Cardiac muscle cell (in vitro differentiated cells and primary cell): Measurements from ENCODE around the gene COMT. TPM values are rescaled to one million over a fixed set of nuclear protein-coding genes. Genes with fewer than 3 reads are reported as not detected.

Experiments used
- DNase-seq, 2 donors: peaks; one replicate each; pipeline versions ENCODE4 v3.0.0 to v3.0.0-alpha.2; 2010 to 2017; ENCODE audit warnings: low read depth in 1 of 2, low spot score in 1 of 2
- H3K27ac ChIP-seq: fragments of 200-600 bp; sonication (generic); 2 replicates; pipeline ENCODE4 v1.5.1; 2016
- H3K27me3 ChIP-seq: fragments of 200-600 bp; sonication (generic); 2 replicates; pipeline ENCODE4 v1.6.0; 2016; ENCODE audit warnings: control low read depth
- H3K36me3 ChIP-seq: fragments of 200-600 bp; sonication (generic); 2 replicates; pipeline ENCODE4 v1.5.1; 2016; ENCODE audit warnings: control low read depth
- H3K4me1 ChIP-seq: fragments of 200-600 bp; sonication (generic); 2 replicates; pipeline ENCODE4 v1.8.1; 2017; ENCODE audit warnings: low read depth, mild to moderate bottlenecking, mixed run types
- H3K4me3 ChIP-seq: fragments of 200-600 bp; sonication (generic); 2 replicates; pipeline ENCODE4 v1.5.1; 2016; ENCODE audit warnings: mild to moderate bottlenecking
- H3K9me3 ChIP-seq: fragments of 200-600 bp; sonication (generic); 2 replicates; pipeline ENCODE4 v1.5.1; 2017; ENCODE audit warnings: low read depth, mild to moderate bottlenecking, control low read depth
- polyA plus RNA-seq: library from polyadenylated mRNA; unstranded; fragments of >200 nt; fragmentation: Nextera tagmentation; extraction: Ambion mirVana; gene quantifications from 2 replicates; pipeline ENCODE4 v1.2.1, GENCODE V29; 2016
- total RNA-seq: library from RNA; depleted of rRNA; stranded (reverse); fragments of >200 nt; gene quantifications from 2 replicates; pipeline ENCODE4 v1.2.3, GENCODE V29; 2016
- TF ChIP-seq, protein P1 (sequence below): IDR thresholded peaks from 2 replicates; pipeline ENCODE4 v1.5.1; 2012; ENCODE audit warnings: low read depth, mild to moderate bottlenecking, low read length

Gene COMT
- total and polyA plus RNA-seq, 2 experiments from 2014 or later = 35.8 to 51.9 TPM

GRCh38 chr22:19936513-19936912 lies 5.1 kb upstream of the COMT start:
- TF ChIP-seq, protein P1, sequence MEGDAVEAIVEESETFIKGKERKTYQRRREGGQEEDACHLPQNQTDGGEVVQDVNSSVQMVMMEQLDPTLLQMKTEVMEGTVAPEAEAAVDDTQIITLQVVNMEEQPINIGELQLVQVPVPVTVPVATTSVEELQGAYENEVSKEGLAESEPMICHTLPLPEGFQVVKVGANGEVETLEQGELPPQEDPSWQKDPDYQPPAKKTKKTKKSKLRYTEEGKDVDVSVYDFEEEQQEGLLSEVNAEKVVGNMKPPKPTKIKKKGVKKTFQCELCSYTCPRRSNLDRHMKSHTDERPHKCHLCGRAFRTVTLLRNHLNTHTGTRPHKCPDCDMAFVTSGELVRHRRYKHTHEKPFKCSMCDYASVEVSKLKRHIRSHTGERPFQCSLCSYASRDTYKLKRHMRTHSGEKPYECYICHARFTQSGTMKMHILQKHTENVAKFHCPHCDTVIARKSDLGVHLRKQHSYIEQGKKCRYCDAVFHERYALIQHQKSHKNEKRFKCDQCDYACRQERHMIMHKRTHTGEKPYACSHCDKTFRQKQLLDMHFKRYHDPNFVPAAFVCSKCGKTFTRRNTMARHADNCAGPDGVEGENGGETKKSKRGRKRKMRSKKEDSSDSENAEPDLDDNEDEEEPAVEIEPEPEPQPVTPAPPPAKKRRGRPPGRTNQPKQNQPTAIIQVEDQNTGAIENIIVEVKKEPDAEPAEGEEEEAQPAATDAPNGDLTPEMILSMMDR = no peak
- H3K4me3 ChIP-seq = no peak overlapping the region
- no peak for DNase-seq
- H3K27ac ChIP-seq = no peak overlapping the region
- H3K4me1 ChIP-seq = no peaks in the 10 kb centered on the region
- H3K9me3 ChIP-seq = no peaks in the 10 kb centered on the region
- H3K27me3 ChIP-seq = no peaks in the 10 kb centered on the region
- H3K36me3 ChIP-seq = no peaks in the 10 kb centered on the region

DNA sequence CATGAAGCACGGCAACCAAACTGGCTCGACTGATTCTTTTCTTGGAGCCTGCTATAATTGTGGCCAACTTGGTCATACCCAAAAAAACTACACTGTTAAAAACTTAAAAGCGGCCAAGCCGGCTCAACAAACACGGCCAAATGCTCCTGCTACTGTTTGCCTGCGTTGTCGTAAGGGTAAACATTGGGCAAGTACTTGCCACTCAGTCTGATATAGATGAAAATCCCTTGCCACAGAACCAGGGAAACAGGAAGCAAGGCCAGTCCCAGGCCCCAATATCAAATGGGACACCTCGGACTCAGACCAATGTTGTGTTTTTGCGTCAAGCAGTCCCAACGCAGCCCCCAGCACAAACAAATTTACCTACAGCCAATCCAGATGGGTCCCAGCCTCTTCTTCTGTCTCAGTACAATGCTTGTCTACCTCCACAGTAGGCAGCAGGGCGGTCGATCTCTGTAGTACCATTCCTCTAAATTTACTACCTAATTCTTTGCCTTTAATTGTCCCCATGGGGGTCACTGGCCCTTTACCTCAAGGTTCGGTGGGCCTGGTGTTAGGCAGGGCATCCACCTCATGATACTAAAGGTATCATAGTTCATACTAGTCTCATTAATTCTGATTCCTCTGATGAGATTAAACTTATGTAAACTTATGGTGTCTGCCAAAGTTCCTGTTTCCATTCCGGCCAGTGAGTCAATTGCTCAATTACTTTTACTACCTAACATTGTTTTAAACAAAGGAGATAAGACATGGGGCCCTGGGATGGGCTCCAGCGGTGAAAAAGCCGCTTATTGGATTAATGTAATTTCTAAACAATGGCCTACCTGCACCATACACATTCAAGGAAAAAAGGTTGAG lies 3.7 kb upstream of the COMT start:
- Histone ChIP-seq H3K36me3 (no peaks in the 10 kb centered on the region), H3K27ac (no peak overlapping the region), H3K4me3 (no peak overlapping the region), H3K27me3 (no peaks in the 10 kb centered on the region), H3K4me1 (no peaks in the 10 kb centered on the region), H3K9me3 (no peaks in the 10 kb centered on the region)
- TF ChIP-seq, protein P1 = no peak
- DNase-seq = peak in 1 of 2 donors; percentile 25

GRCh38 chr22:19940536-19941364 lies 822 bp upstream of the COMT start:
- Histone ChIP-seq H3K27ac (no peak overlapping the region), H3K9me3 (no peaks in the 10 kb centered on the region), H3K4me3 (peak overlapping the region; percentile 43), H3K4me1 (peaks cover 7% of the 10 kb centered on the region), H3K36me3 (no peaks in the 10 kb centered on the region), H3K27me3 (no peaks in the 10 kb centered on the region)
- DNase-seq = no peak
- TF ChIP-seq, protein P1 = no peak

DNA sequence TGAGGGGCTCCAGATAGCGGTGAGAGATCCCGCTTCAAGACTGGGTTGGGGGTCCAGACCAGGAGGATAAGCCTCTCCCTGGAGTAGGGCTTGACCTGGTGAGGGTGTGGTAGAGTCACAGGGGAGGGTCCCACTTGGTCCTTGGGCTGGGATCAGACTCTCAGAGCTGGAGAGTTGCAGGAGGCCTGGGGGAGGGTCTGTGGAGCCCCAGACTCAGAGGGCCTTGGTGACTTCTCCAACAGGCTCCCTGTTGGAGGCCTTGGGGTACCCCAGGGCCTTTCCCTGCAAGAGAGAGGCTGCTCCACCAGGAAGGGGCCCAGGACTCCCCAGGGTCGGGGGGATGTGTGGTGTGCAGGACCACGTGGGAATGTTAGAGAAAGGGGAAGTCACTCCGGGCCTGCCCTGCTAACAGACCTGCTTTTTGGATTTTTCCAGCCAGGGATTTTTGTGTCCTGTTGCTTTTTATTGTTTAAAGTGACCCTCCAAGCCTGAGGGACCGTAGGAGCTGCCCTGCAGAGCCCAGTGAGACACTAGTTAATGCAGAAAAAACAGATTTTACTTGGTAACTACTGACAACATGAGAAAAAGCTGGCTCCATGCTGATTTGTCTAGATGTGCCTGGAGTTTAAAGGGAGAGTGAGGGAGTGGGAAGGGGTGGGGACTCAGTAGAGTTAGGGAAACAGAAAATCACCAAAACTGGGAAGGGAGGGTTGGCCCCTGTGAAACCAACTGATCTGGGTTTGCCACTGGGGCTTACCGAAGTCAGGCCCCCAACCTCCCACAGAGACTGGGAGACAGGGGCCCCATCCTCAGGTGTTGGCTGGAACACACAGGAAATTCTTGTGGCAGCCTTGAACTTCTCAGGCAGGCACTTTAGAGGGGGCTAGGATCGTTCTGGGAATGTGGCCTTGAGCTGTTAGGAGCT lies 847 bp downstream of the COMT start:
- H3K4me3 ChIP-seq = peak overlapping the region; percentile 43
- peaks cover 11% of the 10 kb centered on the region for H3K4me1 ChIP-seq
- peak overlapping the region; percentile 80 for H3K27ac ChIP-seq
- peak in 1 of 2 donors; percentile 80 for DNase-seq
- no peaks in the 10 kb centered on the region for H3K36me3 ChIP-seq
- TF ChIP-seq, protein P1 = no peak
- no peaks in the 10 kb centered on the region for H3K9me3 ChIP-seq
- no peaks in the 10 kb centered on the region for H3K27me3 ChIP-seq
